Uterus (tissue), 2 donors: Measurements from ENCODE around the gene HSH2D.

Source experiments
- CTCF ChIP-seq, 4 experiments: fragments of 200-600 bp in 2 of 4; fragments of 450-650 bp in 2 of 4; sonication (generic) in 2 of 4; IDR thresholded peaks; one replicate each; pipeline ENCODE4 v1.5.1; 2016 to 2019; ENCODE audit warnings: antibody characterized with exemption in 4 of 4, mild to moderate bottlenecking in 2 of 4, moderate library complexity in 1 of 4
- POLR2A ChIP-seq, 2 donors: fragments of 450-650 bp; IDR thresholded peaks; one replicate each; pipeline ENCODE4 v1.6.1; 2016; ENCODE audit warnings: antibody characterized with exemption in 2 of 2, mild to moderate bottlenecking in 1 of 2, moderate library complexity in 1 of 2

GRCh38 chr19:16115301-16116039 lies 28.0 kb upstream of the HSH2D start:
- TF ChIP-seq CTCF (IDR thresholded peaks at IDR 0.05) (no peak), POLR2A (IDR thresholded peaks at IDR 0.05) (no peak)
